ENCODE data around the gene SPO11.

Gene SPO11

GRCh38 chr20:57312138-57312537 is 17.5 kb upstream of the SPO11 start:
- no peaks in the 10 kb centered on the region for H3K27me3 ChIP-seq (ENCODE audit: insufficient read depth, low read length)
- 96% methylated on average over 6 of the region's 6 CpGs for WGBS

GRCh38 chr20:57313230-57313629 is 16.4 kb upstream of the SPO11 start:
- H3K27ac ChIP-seq (ENCODE audit: low read depth, low read length): no peak overlapping the region
- H3K9me3 ChIP-seq (ENCODE audit: insufficient read depth, low read depth, low read length): no peaks in the 10 kb centered on the region
- H3K4me3 ChIP-seq (ENCODE audit: low read length): no peak overlapping the region
- H3K9ac ChIP-seq (ENCODE audit: low read depth, low read length): no peak overlapping the region
- H3K4me1 ChIP-seq (ENCODE audit: insufficient read depth, low read length): no peaks in the 10 kb centered on the region
- H3K36me3 ChIP-seq (ENCODE audit: insufficient read depth, low read length): no peaks in the 10 kb centered on the region
- 92% methylated on average over 5 of the region's 5 CpGs for WGBS
- H3K27me3 ChIP-seq (ENCODE audit: insufficient read depth, low read length): no peaks in the 10 kb centered on the region

More at GRCh38 chr20:57312138-57312537, 17.5 kb upstream of the SPO11 start:
- no peaks in the 10 kb centered on the region for H3K9me3 ChIP-seq (ENCODE audit: insufficient read depth, low read depth, low read length)
- H3K9ac ChIP-seq (ENCODE audit: low read depth, low read length): no peak overlapping the region
- H3K4me1 ChIP-seq (ENCODE audit: insufficient read depth, low read length): no peaks in the 10 kb centered on the region
- no peak overlapping the region for H3K4me3 ChIP-seq (ENCODE audit: low read length)
- H3K36me3 ChIP-seq (ENCODE audit: insufficient read depth, low read length): no peaks in the 10 kb centered on the region
- no peak overlapping the region for H3K27ac ChIP-seq (ENCODE audit: low read depth, low read length)

- Histone ChIP-seq H3K9ac (ENCODE audit: low read depth, low read length) (no peak overlapping the region), H3K4me3 (ENCODE audit: low read length) (no peak overlapping the region), H3K27ac (ENCODE audit: low read depth, low read length) (no peak overlapping the region), H3K36me3 (ENCODE audit: insufficient read depth, low read length) (no peaks in the 10 kb centered on the region), H3K4me1 (ENCODE audit: insufficient read depth, low read length) (no peaks in the 10 kb centered on the region), H3K27me3 (ENCODE audit: insufficient read depth, low read length) (no peaks in the 10 kb centered on the region), H3K9me3 (ENCODE audit: insufficient read depth, low read depth, low read length) (no peaks in the 10 kb centered on the region)
- WGBS: 93% methylated on average over 5 of the region's 5 CpGs
These were observed 15.7 kb upstream of the SPO11 start for GRCh38 chr20:57313951-57314350.

GRCh38 chr20:57315083-57315975 is 14.3 kb upstream of the SPO11 start:
- no peak overlapping the region for H3K27ac ChIP-seq (ENCODE audit: low read depth, low read length)
- H3K9ac ChIP-seq (ENCODE audit: low read depth, low read length): no peak overlapping the region
- H3K27me3 ChIP-seq (ENCODE audit: insufficient read depth, low read length): no peaks in the 10 kb centered on the region
- 89% methylated on average over 8 of the region's 8 CpGs for WGBS
- H3K36me3 ChIP-seq (ENCODE audit: insufficient read depth, low read length): no peaks in the 10 kb centered on the region
- H3K4me1 ChIP-seq (ENCODE audit: insufficient read depth, low read length): no peaks in the 10 kb centered on the region
- H3K4me3 ChIP-seq (ENCODE audit: low read length): no peak overlapping the region
- no peaks in the 10 kb centered on the region for H3K9me3 ChIP-seq (ENCODE audit: insufficient read depth, low read depth, low read length)

- Histone ChIP-seq H3K36me3 (ENCODE audit: insufficient read depth, low read length) (no peaks in the 10 kb centered on the region), H3K27me3 (ENCODE audit: insufficient read depth, low read length) (no peaks in the 10 kb centered on the region), H3K9ac (ENCODE audit: low read depth, low read length) (no peak overlapping the region), H3K9me3 (ENCODE audit: insufficient read depth, low read depth, low read length) (no peaks in the 10 kb centered on the region), H3K4me3 (ENCODE audit: low read length) (no peak overlapping the region), H3K4me1 (ENCODE audit: insufficient read depth, low read length) (no peaks in the 10 kb centered on the region), H3K27ac (ENCODE audit: low read depth, low read length) (no peak overlapping the region)
- WGBS: 91% methylated on average over 8 of the region's 8 CpGs
These were observed 13.6 kb upstream of the SPO11 start for GRCh38 chr20:57315976-57316480.

GRCh38 chr20:57316795-57317201 is 12.8 kb upstream of the SPO11 start:
- Histone ChIP-seq H3K9ac (ENCODE audit: low read depth, low read length) (no peak overlapping the region), H3K36me3 (ENCODE audit: insufficient read depth, low read length) (no peaks in the 10 kb centered on the region), H3K27ac (ENCODE audit: low read depth, low read length) (no peak overlapping the region), H3K4me1 (ENCODE audit: insufficient read depth, low read length) (no peaks in the 10 kb centered on the region), H3K9me3 (ENCODE audit: insufficient read depth, low read depth, low read length) (no peaks in the 10 kb centered on the region), H3K27me3 (ENCODE audit: insufficient read depth, low read length) (peaks cover 4% of the 10 kb centered on the region; the same call in 1 of the 2 replicates), H3K4me3 (ENCODE audit: low read length) (no peak overlapping the region)
- 95% methylated on average over 9 of the region's 9 CpGs for WGBS

- H3K9me3 ChIP-seq (ENCODE audit: insufficient read depth, low read depth, low read length): no peaks in the 10 kb centered on the region
- 88% methylated on average over 7 of the region's 8 CpGs for WGBS
- no peak overlapping the region for H3K4me3 ChIP-seq (ENCODE audit: low read length)
- no peak overlapping the region for H3K27ac ChIP-seq (ENCODE audit: low read depth, low read length)
- peaks cover 6% of the 10 kb centered on the region; the same call in 1 of the 2 replicates for H3K27me3 ChIP-seq (ENCODE audit: insufficient read depth, low read length)
- H3K9ac ChIP-seq (ENCODE audit: low read depth, low read length): no peak overlapping the region
- no peaks in the 10 kb centered on the region for H3K4me1 ChIP-seq (ENCODE audit: insufficient read depth, low read length)
- no peaks in the 10 kb centered on the region for H3K36me3 ChIP-seq (ENCODE audit: insufficient read depth, low read length)
These were observed 12.3 kb upstream of the SPO11 start for GRCh38 chr20:57317316-57317788.

- Histone ChIP-seq H3K27ac (ENCODE audit: low read depth, low read length) (no peak overlapping the region), H3K4me3 (ENCODE audit: low read length) (no peak overlapping the region), H3K27me3 (ENCODE audit: insufficient read depth, low read length) (peaks cover 6% of the 10 kb centered on the region; the same call in 1 of the 2 replicates), H3K36me3 (ENCODE audit: insufficient read depth, low read length) (no peaks in the 10 kb centered on the region), H3K9me3 (ENCODE audit: insufficient read depth, low read depth, low read length) (no peaks in the 10 kb centered on the region), H3K4me1 (ENCODE audit: insufficient read depth, low read length) (peaks cover 4% of the 10 kb centered on the region), H3K9ac (ENCODE audit: low read depth, low read length) (no peak overlapping the region)
- WGBS: 86% methylated on average over 14 of the region's 14 CpGs
These were observed 11.7 kb upstream of the SPO11 start for GRCh38 chr20:57317789-57318371.

GRCh38 chr20:57319584-57319983 is 10.0 kb upstream of the SPO11 start:
- WGBS: 94% methylated on average over 4 of the region's 4 CpGs
- no peak overlapping the region for H3K4me3 ChIP-seq (ENCODE audit: low read length)
- H3K27me3 ChIP-seq (ENCODE audit: insufficient read depth, low read length): peaks cover 6% of the 10 kb centered on the region; the same call in 1 of the 2 replicates
- peaks cover 13% of the 10 kb centered on the region for H3K4me1 ChIP-seq (ENCODE audit: insufficient read depth, low read length)
- no peak overlapping the region for H3K9ac ChIP-seq (ENCODE audit: low read depth, low read length)
- H3K36me3 ChIP-seq (ENCODE audit: insufficient read depth, low read length): no peaks in the 10 kb centered on the region
- H3K9me3 ChIP-seq (ENCODE audit: insufficient read depth, low read depth, low read length): no peaks in the 10 kb centered on the region
- no peak overlapping the region for H3K27ac ChIP-seq (ENCODE audit: low read depth, low read length)

GRCh38 chr20:57320358-57320757 is 9.2 kb upstream of the SPO11 start:
- no peak overlapping the region for H3K27ac ChIP-seq (ENCODE audit: low read depth, low read length)
- no peaks in the 10 kb centered on the region for H3K36me3 ChIP-seq (ENCODE audit: insufficient read depth, low read length)
- H3K27me3 ChIP-seq (ENCODE audit: insufficient read depth, low read length): peaks cover 6% of the 10 kb centered on the region; the same call in 1 of the 2 replicates
- 94% methylated on average over 3 of the region's 3 CpGs for WGBS
- no peaks in the 10 kb centered on the region for H3K9me3 ChIP-seq (ENCODE audit: insufficient read depth, low read depth, low read length)
- H3K9ac ChIP-seq (ENCODE audit: low read depth, low read length): no peak overlapping the region
- no peak overlapping the region for H3K4me3 ChIP-seq (ENCODE audit: low read length)
- H3K4me1 ChIP-seq (ENCODE audit: insufficient read depth, low read length): peaks cover 13% of the 10 kb centered on the region

GRCh38 chr20:57321142-57321541 is 8.5 kb upstream of the SPO11 start:
- no peaks in the 10 kb centered on the region for H3K9me3 ChIP-seq (ENCODE audit: insufficient read depth, low read depth, low read length)
- WGBS: 88% methylated on average over 1 of the region's 2 CpGs
- no peak overlapping the region for H3K9ac ChIP-seq (ENCODE audit: low read depth, low read length)
- H3K4me1 ChIP-seq (ENCODE audit: insufficient read depth, low read length): peaks cover 13% of the 10 kb centered on the region
- no peaks in the 10 kb centered on the region for H3K36me3 ChIP-seq (ENCODE audit: insufficient read depth, low read length)
- H3K27ac ChIP-seq (ENCODE audit: low read depth, low read length): no peak overlapping the region
- no peak overlapping the region for H3K4me3 ChIP-seq (ENCODE audit: low read length)
- H3K27me3 ChIP-seq (ENCODE audit: insufficient read depth, low read length): peaks cover 6% of the 10 kb centered on the region; the same call in 1 of the 2 replicates
